HG02642 (cell line): ENCODE data around the gene OBSCN.
A peak's percentile ranks its signal among the peaks of the same experiment; 100 is the strongest.
"Not testable (repeated sequence)": the region's sequence is repeated elsewhere in the genome, so short reads cannot be mapped to it uniquely, and the experiment has no call there.

Experiments used
- ATAC-seq: cut with Tn5 transposase; IDR thresholded peaks from one replicate; pipeline ENCODE4 v1.9.1; 2021; ENCODE audit warnings: mild to moderate bottlenecking; ENCODE audit not compliant: unreplicated experiment, poor library complexity

OBSCN gene

GRCh38 chr1:228210712-228211530, 3.1 kb downstream of the OBSCN start:
- ATAC-seq: no peak

GRCh38 chr1:228211531-228212414, 3.9 kb downstream of the OBSCN start:
- no peak for ATAC-seq

GRCh38 chr1:228212415-228212965, 4.6 kb downstream of the OBSCN start:
- no peak for ATAC-seq

GRCh38 chr1:228212966-228213844, 5.4 kb downstream of the OBSCN start:
- peak; percentile 88 for ATAC-seq

- no peak for ATAC-seq
Observed at GRCh38 chr1:228213917-228214808, 6.3 kb downstream of the OBSCN start.

GRCh38 chr1:228214921-228215662, 7.2 kb downstream of the OBSCN start:
- no peak for ATAC-seq

GRCh38 chr1:228215663-228216116, 7.8 kb downstream of the OBSCN start:
- no peak for ATAC-seq

- no peak for ATAC-seq
Observed at GRCh38 chr1:228216371-228217320, 8.8 kb downstream of the OBSCN start.

GRCh38 chr1:228217551-228218344, 9.9 kb downstream of the OBSCN start:
- no peak for ATAC-seq

- no peak for ATAC-seq
Observed at GRCh38 chr1:228218513-228219244, 10.8 kb downstream of the OBSCN start.

GRCh38 chr1:228219245-228219961, 11.6 kb downstream of the OBSCN start:
- no peak for ATAC-seq

- no peak for ATAC-seq
Observed at GRCh38 chr1:228219962-228220780, 12.3 kb downstream of the OBSCN start.

- ATAC-seq: not testable (repeated sequence)
Observed at GRCh38 chr1:228221097-228221496, 13.3 kb downstream of the OBSCN start.

- ATAC-seq: no peak
Observed at GRCh38 chr1:228222548-228222947, 14.7 kb downstream of the OBSCN start.
